ENCODE data around the gene ST3GAL4.

DNA sequence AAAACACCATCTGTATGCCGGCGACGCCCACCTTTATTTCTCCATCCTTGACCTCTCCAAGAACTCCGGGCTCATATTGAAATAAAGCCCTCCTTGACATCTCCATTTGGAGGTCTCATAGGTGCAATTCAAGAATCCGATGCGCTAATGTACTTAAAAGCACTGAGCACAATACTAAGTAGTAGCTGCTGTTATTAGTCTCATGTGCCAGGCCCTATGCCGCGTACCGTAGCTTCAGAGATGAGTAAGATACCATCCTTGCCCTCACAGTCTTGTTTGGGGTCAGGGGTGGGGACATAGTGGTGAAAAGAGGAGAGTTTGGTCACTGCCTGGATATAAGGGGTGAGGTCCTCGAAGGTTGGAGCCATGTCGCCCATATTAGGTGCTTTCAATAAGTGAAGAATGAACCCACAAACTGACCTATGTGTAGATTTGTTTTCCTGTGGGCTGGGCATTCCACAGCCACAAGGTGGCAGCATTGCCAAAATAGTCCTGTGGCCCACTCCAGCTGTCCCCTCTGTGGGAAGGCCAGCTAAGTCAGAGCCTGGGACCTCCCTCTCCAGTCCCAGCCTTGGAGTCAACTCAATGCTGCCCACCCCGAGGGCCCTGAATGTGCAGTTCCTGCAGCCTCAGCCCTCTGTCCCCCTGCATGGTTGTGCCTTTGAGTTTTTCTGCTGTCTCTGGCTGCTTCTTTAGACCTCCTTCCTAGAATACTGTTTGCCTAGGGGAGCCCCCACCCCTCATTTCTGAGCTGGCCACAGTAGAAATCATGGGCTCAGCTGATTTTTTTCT lies 45.1 kb upstream of the ST3GAL4 start:
- TF ChIP-seq EZH2phosphoT487 (IDR thresholded peaks at IDR 0.05; ENCODE audit: insufficient read depth, low read depth) (no peak), EZH2 (IDR thresholded peaks at IDR 0.05; ENCODE audit: insufficient read depth, poor library complexity, severe bottlenecking) (no peak)

Measured in GM23248 (cell line).